Glomerular endothelial cell (primary cell): ENCODE results near the gene GPI. TPM values are rescaled to one million over a fixed set of nuclear protein-coding genes. Genes with fewer than 3 reads are reported as not detected.
"Not testable (repeated sequence)": the region's sequence is repeated elsewhere in the genome, so short reads cannot be mapped to it uniquely, and the experiment has no call there.

ENCODE experiments used
- DNase-seq: peaks from one replicate; pipeline ENCODE4 v3.0.0-alpha.2; 2011; ENCODE audit warnings: low read depth, low spot score; ENCODE audit errors: extremely low read depth
- total RNA-seq: library from RNA; depleted of rRNA; stranded (reverse); fragments of >200 nt; gene quantifications from 2 replicates; pipeline ENCODE4 v1.2.3, GENCODE V29; 2015

GPI gene
- 291 and 335 TPM in 2 replicates for total RNA-seq

DNA sequence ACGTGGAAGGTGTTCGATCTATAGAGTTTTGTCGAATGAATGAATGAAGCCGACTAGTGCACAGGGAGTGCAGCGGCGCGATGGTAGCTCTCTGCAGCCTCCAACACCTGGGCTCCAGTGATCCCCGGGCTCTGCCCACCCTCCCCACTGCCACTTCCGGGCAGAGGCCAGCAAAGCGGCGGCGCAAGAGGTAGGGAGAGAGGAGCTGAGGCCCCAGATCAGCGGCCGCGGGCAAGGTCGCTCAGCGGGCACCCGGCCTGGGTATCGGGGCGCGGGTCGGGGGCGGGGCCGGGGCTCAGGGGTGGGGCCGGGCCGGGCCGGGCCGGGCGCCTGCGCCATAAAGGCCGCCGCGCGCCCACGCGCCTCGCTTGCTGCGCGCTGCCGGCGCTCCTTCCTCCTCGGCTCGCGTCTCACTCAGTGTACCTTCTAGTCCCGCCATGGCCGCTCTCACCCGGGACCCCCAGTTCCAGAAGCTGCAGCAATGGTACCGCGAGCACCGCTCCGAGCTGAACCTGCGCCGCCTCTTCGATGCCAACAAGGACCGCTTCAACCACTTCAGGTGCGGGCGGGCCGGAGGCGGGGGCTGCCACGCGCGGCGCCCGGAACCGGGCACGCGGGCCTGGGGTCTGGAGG is at the start of gene GPI:
GPI (plus strand) TSS at position 367 of the 633 bp plus-strand sequence; CDS start at position 438, 71 bp downstream.
- DNase-seq: no peak

- no peak for DNase-seq
Observed at GRCh38 chr19:34316247-34316646, 48.7 kb upstream of the GPI start.

GRCh38 chr19:34316741-34317301 is 48.2 kb upstream of the GPI start:
- DNase-seq: no peak

GRCh38 chr19:34317311-34317927 is 47.6 kb upstream of the GPI start:
- DNase-seq: no peak

DNA sequence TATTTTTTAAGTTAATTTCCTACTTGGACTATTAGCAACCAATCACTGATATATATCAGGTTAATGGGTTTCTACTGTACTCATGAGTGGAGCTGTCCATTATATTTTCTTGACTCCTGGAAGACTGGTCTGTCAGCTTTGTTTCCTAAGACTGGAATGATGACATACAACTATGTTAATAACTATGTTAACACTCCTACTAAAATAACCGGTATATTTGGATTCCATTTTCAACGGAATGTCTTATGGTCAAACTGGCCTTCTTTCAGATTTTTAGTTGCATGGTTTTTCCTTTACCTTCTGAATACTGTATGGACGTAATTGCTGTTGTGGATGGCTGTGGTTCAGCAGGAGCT is 45.8 kb upstream of the GPI start:
- no peak for DNase-seq

DNA sequence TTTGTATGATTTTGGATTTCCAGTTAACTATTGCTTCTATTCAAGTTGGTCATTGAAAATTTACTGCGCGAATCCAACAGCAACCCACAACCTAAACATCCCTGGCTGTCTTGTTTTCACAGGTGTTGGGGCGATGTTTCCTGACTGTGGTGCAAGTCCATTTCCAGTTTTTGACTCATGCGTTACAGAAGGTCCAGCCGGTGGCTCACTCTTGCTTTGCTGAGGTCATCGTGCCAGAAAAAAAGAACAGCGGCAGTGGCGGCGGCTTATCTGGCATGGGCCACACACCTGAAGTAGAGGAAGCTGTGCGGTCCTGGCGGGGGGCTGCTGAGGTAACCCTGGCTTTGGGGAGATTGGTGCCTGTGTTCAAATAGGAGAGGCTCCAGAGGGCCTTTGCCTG is 45.2 kb upstream of the GPI start:
- peak; percentile 65 for DNase-seq

DNA sequence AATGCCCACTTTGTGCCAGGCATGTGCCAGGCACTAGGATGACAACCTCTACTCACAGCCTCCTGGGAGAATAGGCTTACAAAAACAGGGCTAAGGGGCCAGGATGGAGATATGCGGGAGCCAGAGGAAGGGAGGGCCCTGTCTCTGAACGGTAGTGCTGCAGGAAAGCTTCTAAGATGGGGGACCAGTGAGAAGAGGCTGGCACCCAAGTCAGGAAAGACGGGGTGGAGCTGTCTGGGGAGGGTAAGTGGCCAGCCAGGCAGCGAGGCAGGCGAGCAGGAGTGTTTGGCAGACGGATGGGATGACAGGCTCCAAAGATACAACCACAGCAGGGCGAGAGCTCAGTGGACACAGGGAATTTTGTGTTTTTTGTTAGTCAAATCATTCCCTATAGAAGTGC is 44.7 kb upstream of the GPI start:
- no peak for DNase-seq

- no peak for DNase-seq
Observed at GRCh38 chr19:34321735-34322134, 43.3 kb upstream of the GPI start.

GRCh38 chr19:34323433-34324204 is 41.4 kb upstream of the GPI start:
- no peak for DNase-seq

GRCh38 chr19:34324320-34324719 is 40.7 kb upstream of the GPI start:
- no peak for DNase-seq

GRCh38 chr19:34325181-34325580 is 39.8 kb upstream of the GPI start:
- DNase-seq: no peak

- DNase-seq: no peak
Observed at GRCh38 chr19:34325981-34326787, 38.8 kb upstream of the GPI start.

DNA sequence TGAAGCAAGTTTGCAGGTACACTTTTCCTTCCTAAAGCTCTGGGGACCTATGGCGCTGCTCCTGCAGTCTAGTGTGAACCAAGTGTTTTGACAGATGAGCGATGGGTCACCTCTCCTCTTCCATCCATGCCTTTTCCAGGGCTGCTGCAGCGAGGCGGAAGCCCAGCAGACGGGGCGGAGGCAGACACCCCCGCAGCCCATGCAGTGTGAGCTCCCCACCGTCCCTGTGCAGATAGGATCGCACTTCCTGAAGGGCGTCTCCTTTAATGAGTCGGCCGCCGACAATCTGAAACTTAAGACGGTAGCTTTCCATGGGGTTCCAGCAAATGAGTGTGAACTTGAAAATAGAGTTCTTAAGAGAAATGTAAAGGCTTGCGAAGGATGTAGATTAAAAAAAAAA is 37.1 kb upstream of the GPI start:
- no peak for DNase-seq

- DNase-seq: no peak
Observed at GRCh38 chr19:34328982-34329381, 36.0 kb upstream of the GPI start.

DNA sequence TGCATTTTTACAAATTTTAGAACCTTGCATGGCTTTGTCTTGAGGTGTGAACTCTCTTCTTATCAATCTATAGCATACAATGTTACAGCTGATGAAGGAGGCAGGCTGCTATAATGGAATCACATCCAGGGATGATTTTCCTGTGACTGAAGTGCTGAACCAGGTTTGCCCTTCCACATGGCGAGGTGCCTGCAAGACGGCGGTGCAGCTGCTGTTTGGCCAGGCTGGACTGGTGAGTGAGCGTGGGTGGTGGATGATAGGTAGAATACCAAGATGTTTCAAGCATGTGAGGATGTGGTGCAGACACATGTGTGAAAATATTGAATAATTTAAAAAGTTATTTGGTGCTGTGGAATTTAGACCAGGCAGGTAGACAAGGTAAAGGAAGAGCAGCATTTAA is 34.9 kb upstream of the GPI start:
- DNase-seq: no peak

- not testable (repeated sequence) for DNase-seq
Observed at GRCh38 chr19:34330596-34330995, 34.4 kb upstream of the GPI start.

DNA sequence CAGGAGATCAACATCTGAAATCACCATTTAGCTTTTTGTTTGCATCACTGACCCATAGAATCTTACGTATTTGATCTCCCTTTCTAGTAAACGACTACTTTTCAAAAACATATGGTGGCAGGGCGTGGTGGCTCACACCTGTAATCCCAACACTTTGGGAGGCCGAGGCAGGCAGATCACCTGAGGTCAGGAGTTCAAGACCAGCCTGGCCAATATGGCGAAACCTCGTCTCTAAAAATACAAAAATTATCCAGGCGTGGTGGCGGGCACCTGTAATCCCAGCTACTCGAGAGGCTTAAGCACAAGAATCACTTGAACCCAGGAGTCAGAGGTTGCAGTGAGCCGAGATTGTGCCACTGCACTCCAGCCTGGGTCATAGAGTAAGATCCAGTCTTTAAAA is 33.4 kb upstream of the GPI start:
- not testable (repeated sequence) for DNase-seq

DNA sequence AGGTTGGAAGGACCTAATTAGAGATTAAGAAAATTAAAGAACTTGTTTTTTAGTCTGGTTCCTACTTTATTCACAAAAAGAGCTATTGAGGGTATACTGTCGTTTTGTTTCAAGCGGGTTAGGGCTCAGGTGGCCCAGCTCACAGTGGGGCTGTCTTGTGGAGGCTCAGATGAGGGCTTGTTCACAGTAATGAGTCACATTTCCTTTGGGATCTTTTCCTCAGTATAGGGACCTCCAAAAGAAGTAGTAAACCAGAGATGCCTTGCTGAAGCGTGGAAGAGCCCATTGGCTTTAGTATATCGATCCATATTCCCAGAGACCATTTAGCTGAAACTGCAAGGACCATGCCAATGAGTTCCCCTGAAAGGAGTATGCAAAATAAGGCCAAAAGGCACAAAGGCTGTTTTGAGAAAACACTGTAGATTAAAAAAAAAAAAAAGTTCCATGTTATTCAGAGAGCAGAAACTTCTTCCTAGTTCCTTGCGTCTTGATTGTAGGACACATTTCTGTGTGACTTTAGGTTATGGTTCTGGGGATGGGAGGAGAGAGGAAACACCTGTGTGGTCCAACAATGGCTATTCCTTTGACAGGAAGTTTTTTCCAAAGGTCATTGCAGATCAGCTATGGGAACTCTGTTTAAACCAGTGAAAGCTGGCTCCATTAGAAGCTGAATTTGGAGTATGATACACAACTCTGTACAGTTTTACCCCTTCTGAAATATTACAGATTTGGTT is 32.8 kb upstream of the GPI start:
- no peak for DNase-seq

- DNase-seq: no peak
Observed at GRCh38 chr19:34335914-34336313, 29.1 kb upstream of the GPI start.

GRCh38 chr19:34336781-34337271 is 28.2 kb upstream of the GPI start:
- no peak for DNase-seq
